Measurements from ENCODE around the gene NPIPB8.
"Not testable (repeated sequence)": the region's sequence is repeated elsewhere in the genome, so short reads cannot be mapped to it uniquely, and the experiment has no call there.

GRCh38 chr16:28688327-28688952 lies 50.6 kb downstream of the NPIPB8 start:
- not testable (repeated sequence) for TF ChIP-seq TAF1 (IDR thresholded peaks at IDR 0.05; ENCODE audit: low read depth); CTCF (IDR thresholded peaks at IDR 0.05; ENCODE audit: poor library complexity, severe bottlenecking); POLR2AphosphoS5 (IDR thresholded peaks at IDR 0.05); EP300 (conservative IDR thresholded peaks at IDR 0.05; ENCODE audit: poor library complexity, severe bottlenecking); RAD21 (conservative IDR thresholded peaks at IDR 0.05)
